MM.1S (cell line): ENCODE measurements around the gene TMEM134.

ENCODE experiments used
- DNase-seq: peaks from one replicate; pipeline ENCODE4 v3.0.0-alpha.2; 2015
- H2AFZ ChIP-seq: fragments of 300-600 bp; sonication (generic); 2 replicates; pipeline ENCODE4 v1.6.0; 2016; ENCODE audit warnings: antibody characterized with exemption, low read length
- H3F3A ChIP-seq: fragments of 300-600 bp; sonication (generic); 2 replicates; pipeline ENCODE4 v1.6.1; 2016; ENCODE audit warnings: mild to moderate bottlenecking, antibody characterized with exemption, low read length, moderate library complexity, mixed read lengths; ENCODE audit not compliant: insufficient read depth
- H3K27ac ChIP-seq: fragments of 300-600 bp; sonication (generic); 2 replicates; pipeline ENCODE4 v1.5.1; 2016; ENCODE audit warnings: mild to moderate bottlenecking, low read length
- H3K27me3 ChIP-seq: fragments of 300-600 bp; sonication (generic); replicated peaks from 2 replicates; pipeline ENCODE4 v1.6.0; 2016; ENCODE audit warnings: low read length; ENCODE audit not compliant: insufficient read depth
- H3K36me3 ChIP-seq: fragments of 300-600 bp; sonication (generic); replicated peaks from 2 replicates; pipeline ENCODE4 v1.6.1; 2016; ENCODE audit warnings: mild to moderate bottlenecking, low read length, mixed read lengths; ENCODE audit not compliant: insufficient read depth
- H3K4me1 ChIP-seq: fragments of 300-600 bp; sonication (generic); 2 replicates; pipeline ENCODE4 v1.6.1; 2016; ENCODE audit warnings: low read length, mixed read lengths
- H3K4me2 ChIP-seq: fragments of 300-600 bp; sonication (generic); 2 replicates; pipeline ENCODE4 v1.6.0; 2016; ENCODE audit warnings: low read depth, low read length
- H3K4me3 ChIP-seq: fragments of 300-600 bp; sonication (generic); 2 replicates; pipeline ENCODE4 v1.5.1; 2016; ENCODE audit warnings: low read length, mixed read lengths
- H3K79me2 ChIP-seq: fragments of 300-600 bp; sonication (generic); 2 replicates; pipeline ENCODE4 v1.6.1; 2016; ENCODE audit warnings: mixed run types, low read length, mixed read lengths
- H3K9ac ChIP-seq: fragments of 300-600 bp; sonication (generic); 2 replicates; pipeline ENCODE4 v1.6.1; 2016; ENCODE audit warnings: low read length, mixed read lengths
- H3K9me2 ChIP-seq: fragments of 300-600 bp; sonication (generic); replicated peaks from 2 replicates; pipeline ENCODE4 v1.6.1; 2016; ENCODE audit warnings: mild to moderate bottlenecking, low read length, mixed read lengths; ENCODE audit not compliant: insufficient read depth
- H3K9me3 ChIP-seq: fragments of 300-600 bp; sonication (generic); replicated peaks from 2 replicates; pipeline ENCODE4 v1.6.1; 2016; ENCODE audit warnings: mild to moderate bottlenecking, low read length, mixed read lengths; ENCODE audit not compliant: insufficient read depth
- H4K20me1 ChIP-seq: fragments of 300-600 bp; sonication (generic); 2 replicates; pipeline ENCODE4 v1.6.1; 2016; ENCODE audit warnings: mild to moderate bottlenecking, low read length, moderate library complexity, mixed read lengths; ENCODE audit not compliant: insufficient read depth
- EZH2 ChIP-seq: fragments of 300-600 bp; sonication (generic); optimal IDR thresholded peaks from 2 replicates; pipeline ENCODE3; 2017; ENCODE audit warnings: low read depth, mild to moderate bottlenecking, antibody characterized with exemption, low read length, mixed read lengths
- EZH2phosphoT487 ChIP-seq: fragments of 300-600 bp; sonication (generic); IDR thresholded peaks from 2 replicates; pipeline ENCODE4 v1.6.1; 2018; ENCODE audit warnings: antibody characterized with exemption, low read length
- TF ChIP-seq, protein P1 (sequence below): fragments of 300-600 bp; sonication (generic); IDR thresholded peaks from 2 replicates; pipeline ENCODE4 v1.5.1; 2016; ENCODE audit warnings: antibody characterized with exemption, low read length, mixed read lengths

Gene TMEM134

DNA sequence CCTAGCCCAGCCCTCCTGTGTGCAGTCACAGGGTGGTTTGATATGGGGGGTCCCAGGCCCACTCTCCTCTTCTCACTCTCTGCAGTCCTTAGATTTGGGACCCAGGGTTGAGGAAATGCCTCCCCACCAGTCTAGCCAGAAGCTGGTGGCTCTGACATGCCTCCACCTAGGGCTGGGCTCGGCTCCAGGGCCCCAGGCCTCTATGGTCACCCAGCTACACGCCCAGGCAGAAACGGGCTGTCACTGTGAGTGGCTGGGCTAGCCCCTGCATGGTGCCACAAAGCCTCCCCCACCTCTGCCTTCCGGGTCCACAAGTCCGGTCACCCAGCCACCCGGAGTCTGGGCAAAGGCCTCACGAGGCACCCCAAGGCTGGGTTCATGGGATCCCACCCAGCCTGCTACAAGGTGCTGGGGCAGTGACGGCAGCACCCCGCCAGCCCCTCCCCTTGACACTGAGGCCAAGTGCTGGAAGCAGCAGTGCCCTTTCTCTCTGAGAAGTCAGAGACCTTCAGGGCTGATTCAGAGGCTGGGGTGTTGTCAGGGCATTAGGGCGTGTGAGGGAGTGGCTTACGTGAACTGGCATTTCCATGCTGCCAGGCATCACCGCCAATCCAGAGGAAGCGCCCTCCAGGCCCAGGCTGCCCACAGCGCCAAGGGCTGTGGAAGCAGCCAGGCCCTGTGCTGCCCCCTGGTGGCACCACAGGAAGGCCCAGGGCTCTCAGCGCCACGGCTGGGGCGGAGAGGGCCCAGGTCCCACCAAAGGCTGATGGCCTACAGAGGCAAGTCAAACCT is 36.8 kb upstream of the TMEM134 start:
- no peaks in the 10 kb centered on the region for H4K20me1 ChIP-seq
- peaks cover 13% of the 10 kb centered on the region for H3K79me2 ChIP-seq
- H3K9ac ChIP-seq, result no peak overlapping the region
- H3K4me2 ChIP-seq, result peak overlapping the region; percentile 97; the same call in 1 of the 2 replicates
- H3K4me1 ChIP-seq, result peaks cover 20% of the 10 kb centered on the region
- H3F3A ChIP-seq, result peaks cover 14% of the 10 kb centered on the region
- no peak for TF ChIP-seq EZH2
- TF ChIP-seq, protein P1, sequence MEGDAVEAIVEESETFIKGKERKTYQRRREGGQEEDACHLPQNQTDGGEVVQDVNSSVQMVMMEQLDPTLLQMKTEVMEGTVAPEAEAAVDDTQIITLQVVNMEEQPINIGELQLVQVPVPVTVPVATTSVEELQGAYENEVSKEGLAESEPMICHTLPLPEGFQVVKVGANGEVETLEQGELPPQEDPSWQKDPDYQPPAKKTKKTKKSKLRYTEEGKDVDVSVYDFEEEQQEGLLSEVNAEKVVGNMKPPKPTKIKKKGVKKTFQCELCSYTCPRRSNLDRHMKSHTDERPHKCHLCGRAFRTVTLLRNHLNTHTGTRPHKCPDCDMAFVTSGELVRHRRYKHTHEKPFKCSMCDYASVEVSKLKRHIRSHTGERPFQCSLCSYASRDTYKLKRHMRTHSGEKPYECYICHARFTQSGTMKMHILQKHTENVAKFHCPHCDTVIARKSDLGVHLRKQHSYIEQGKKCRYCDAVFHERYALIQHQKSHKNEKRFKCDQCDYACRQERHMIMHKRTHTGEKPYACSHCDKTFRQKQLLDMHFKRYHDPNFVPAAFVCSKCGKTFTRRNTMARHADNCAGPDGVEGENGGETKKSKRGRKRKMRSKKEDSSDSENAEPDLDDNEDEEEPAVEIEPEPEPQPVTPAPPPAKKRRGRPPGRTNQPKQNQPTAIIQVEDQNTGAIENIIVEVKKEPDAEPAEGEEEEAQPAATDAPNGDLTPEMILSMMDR, result peak; percentile 97
- DNase-seq, result peak; percentile 77
- no peak overlapping the region for H3K27ac ChIP-seq
- H3K4me3 ChIP-seq, result no peak overlapping the region
- no peaks in the 10 kb centered on the region for H3K9me2 ChIP-seq
- H3K36me3 ChIP-seq, result no peaks in the 10 kb centered on the region
- no peaks in the 10 kb centered on the region for H3K9me3 ChIP-seq
- H2AFZ ChIP-seq, result no peak overlapping the region
- H3K27me3 ChIP-seq, result peaks cover 54% of the 10 kb centered on the region

DNA sequence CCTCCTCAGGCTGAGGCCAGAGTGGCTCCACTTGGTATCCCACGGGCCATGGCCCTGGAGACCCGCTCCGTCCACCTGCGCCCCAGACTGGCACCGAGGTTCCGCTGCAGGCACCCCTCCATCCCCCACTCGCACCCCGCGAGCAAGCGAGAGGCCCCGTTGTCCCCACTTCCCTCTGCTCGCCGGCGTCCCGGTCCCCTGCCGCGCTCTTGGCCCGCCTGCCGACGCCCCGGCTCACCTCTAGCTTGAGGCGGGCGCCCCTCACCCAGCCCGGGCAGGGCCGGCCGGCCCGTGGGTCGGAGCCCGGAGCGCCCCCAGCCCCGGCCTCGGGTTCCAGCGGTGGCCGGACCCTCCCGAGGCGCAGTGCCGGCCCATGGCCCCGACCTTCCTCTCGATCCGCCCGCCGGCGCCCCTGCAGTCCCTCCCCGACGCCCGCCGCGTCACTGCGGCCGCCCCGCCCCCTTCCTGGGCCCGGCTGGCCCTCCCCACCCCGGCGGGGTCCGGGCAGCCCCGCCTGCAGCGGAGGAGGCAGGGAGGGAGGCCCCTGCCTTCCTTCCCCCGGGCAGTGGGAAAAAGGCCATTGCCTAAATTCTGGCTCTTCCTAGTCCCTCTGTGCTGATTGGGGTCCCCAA is 36.0 kb upstream of the TMEM134 start, which contains the start of gene PITPNM1:
Gene PITPNM1, minus strand, starts transcription at position 414 of the 632 bp plus-strand sequence. CDS start 1,183 bp downstream, outside the sequence.
- Histone ChIP-seq H2AFZ (no peak within 1 kb of the TSS), H3K27ac (no peak within 1 kb of the TSS), H3K9ac (no peak within 1 kb of the TSS), H3K79me2 (peaks cover 13% of the 10 kb centered on the region), H3K36me3 (no peaks in the 10 kb centered on the region), H3F3A (peaks cover 14% of the 10 kb centered on the region), H3K9me2 (no peaks in the 10 kb centered on the region), H3K4me2 (peak within 1 kb of the TSS; percentile 97; the same call in 1 of the 2 replicates), H3K9me3 (no peaks in the 10 kb centered on the region), H3K4me1 (peaks cover 20% of the 10 kb centered on the region), H4K20me1 (no peaks in the 10 kb centered on the region), H3K4me3 (peak within 1 kb of the TSS; percentile 39), H3K27me3 (peaks cover 52% of the 10 kb centered on the region)
- TF ChIP-seq EZH2 (no peak), EZH2phosphoT487 (no peak)
- TF ChIP-seq, protein P1, result no peak
- no peak for DNase-seq

DNA sequence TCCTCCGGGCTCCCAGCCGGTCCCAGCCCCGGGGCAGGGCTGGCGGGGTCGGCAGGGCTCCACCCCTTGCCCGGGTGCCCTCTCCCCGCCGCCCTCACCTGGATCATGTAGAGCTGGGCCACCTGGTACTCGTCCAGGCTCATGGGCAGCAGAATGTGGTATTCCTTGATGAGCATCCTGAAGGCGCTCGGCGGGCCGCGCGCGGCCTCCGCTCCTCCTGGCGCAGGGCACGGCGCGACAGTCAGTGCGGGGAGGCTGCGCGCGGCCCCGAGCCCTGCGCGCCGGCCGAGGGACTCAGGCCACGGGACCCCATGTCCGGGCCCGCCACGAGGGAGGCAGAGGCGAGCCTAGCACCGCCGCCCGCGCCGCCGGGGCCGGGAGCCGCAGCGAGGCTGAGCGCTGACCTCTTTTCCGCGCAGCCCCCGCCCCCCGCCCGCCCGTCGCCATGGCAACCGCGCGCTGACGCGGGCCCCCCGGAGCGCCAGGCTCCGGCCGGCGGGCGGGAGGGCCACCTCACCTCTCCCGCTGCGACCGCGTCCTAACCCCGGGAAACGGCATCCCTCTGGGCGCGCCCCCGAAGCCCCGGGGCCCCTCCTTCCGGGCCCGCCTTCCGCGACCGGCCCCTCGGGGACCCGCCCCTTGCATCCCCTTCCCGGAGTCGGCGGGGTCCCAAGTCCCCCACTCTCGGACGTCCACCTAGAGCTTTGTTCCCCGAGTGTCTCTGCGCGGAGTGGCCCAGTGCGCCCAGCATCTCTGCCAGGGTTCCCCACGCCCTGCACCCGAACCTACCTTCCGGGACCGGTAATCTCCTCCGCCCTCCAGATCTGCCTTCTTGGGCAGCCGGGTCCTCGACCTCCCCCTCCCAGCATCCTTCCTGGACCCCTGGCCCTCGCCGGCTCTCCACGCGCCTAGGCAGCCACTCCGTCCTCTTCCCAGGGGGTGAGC is 35.2 kb upstream of the TMEM134 start:
- peak overlapping the region; percentile 39 for H3K4me3 ChIP-seq
- no peaks in the 10 kb centered on the region for H4K20me1 ChIP-seq
- no peak for DNase-seq
- no peaks in the 10 kb centered on the region for H3K9me3 ChIP-seq
- H3K4me2 ChIP-seq, result peak overlapping the region; percentile 63; the same call in 1 of the 2 replicates
- peaks cover 51% of the 10 kb centered on the region for H3K27me3 ChIP-seq
- H3K9ac ChIP-seq, result no peak overlapping the region
- TF ChIP-seq EZH2, result no peak
- peaks cover 20% of the 10 kb centered on the region for H3K4me1 ChIP-seq
- H3K9me2 ChIP-seq, result no peaks in the 10 kb centered on the region
- H3F3A ChIP-seq, result peaks cover 14% of the 10 kb centered on the region
- H3K36me3 ChIP-seq, result no peaks in the 10 kb centered on the region
- H2AFZ ChIP-seq, result no peak overlapping the region
- H3K79me2 ChIP-seq, result peaks cover 13% of the 10 kb centered on the region
- H3K27ac ChIP-seq, result no peak overlapping the region
